DOHH2 (cell line): Measurements from ENCODE around the gene AMH.

Experiments used
- H3F3A ChIP-seq: fragments of 200-600 bp; sonication (generic), shearing (Covaris generic); 2 replicates; pipeline ENCODE4 v1.6.0; 2016; ENCODE audit warnings: antibody characterized with exemption, mild to moderate bottlenecking; ENCODE audit not compliant: control insufficient read depth, insufficient read depth
- H3K27ac ChIP-seq: fragments of 200-600 bp; sonication (generic); 2 replicates; pipeline ENCODE4 v1.5.1; 2014; ENCODE audit warnings: low read depth, mild to moderate bottlenecking, low read length, moderate library complexity
- H3K27me3 ChIP-seq: fragments of 200-600 bp; sonication (generic); 2 replicates; pipeline ENCODE4 v1.6.1; 2014; ENCODE audit warnings: mild to moderate bottlenecking, low read length, mixed read lengths; ENCODE audit not compliant: control insufficient read depth
- H3K36me3 ChIP-seq: fragments of 200-600 bp; sonication (generic); 2 replicates; pipeline ENCODE4 v1.6.1; 2014; ENCODE audit warnings: mild to moderate bottlenecking, low read length, moderate library complexity, mixed read lengths; ENCODE audit not compliant: control insufficient read depth
- H3K4me1 ChIP-seq: fragments of 200-600 bp; sonication (generic); 2 replicates; pipeline ENCODE4 v1.6.1; 2014; ENCODE audit warnings: mild to moderate bottlenecking, low read length, mixed read lengths; ENCODE audit not compliant: control insufficient read depth
- H3K4me2 ChIP-seq: fragments of 200-600 bp; sonication (generic); 2 replicates; pipeline ENCODE4 v1.6.0; 2014; ENCODE audit warnings: mild to moderate bottlenecking, low read length, moderate library complexity
- H3K4me3 ChIP-seq: fragments of 200-600 bp; sonication (generic); 2 replicates; pipeline ENCODE4 v1.5.1; 2014; ENCODE audit warnings: mild to moderate bottlenecking, low read length, mixed read lengths
- H3K79me2 ChIP-seq: fragments of 200-600 bp; sonication (generic); 2 replicates; pipeline ENCODE4 v1.6.1; 2014; ENCODE audit warnings: mild to moderate bottlenecking, low read length, mixed read lengths; ENCODE audit not compliant: control insufficient read depth
- H3K9me2 ChIP-seq: fragments of 200-600 bp; sonication (generic); replicated peaks from 2 replicates; pipeline ENCODE4 v1.6.1; 2014; ENCODE audit warnings: mild to moderate bottlenecking, low read length, mixed read lengths; ENCODE audit not compliant: control insufficient read depth
- H3K9me3 ChIP-seq: fragments of 200-600 bp; sonication (generic); 2 replicates; pipeline ENCODE4 v1.6.1; 2014; ENCODE audit warnings: antibody characterized with exemption, low read length, mixed read lengths; ENCODE audit not compliant: control insufficient read depth, insufficient read depth
- H4K20me1 ChIP-seq: fragments of 200-600 bp; sonication (generic); 2 replicates; pipeline ENCODE4 v1.6.0; 2014; ENCODE audit warnings: low read depth, mild to moderate bottlenecking, antibody characterized with exemption, low read length, moderate library complexity; ENCODE audit not compliant: control insufficient read depth, insufficient read depth
- CTCF ChIP-seq: fragments of 200-600 bp; sonication (generic); IDR thresholded peaks from one replicate; pipeline ENCODE4 v1.5.1; 2014; ENCODE audit warnings: antibody characterized with exemption, mild to moderate bottlenecking, low read depth, low read length; ENCODE audit not compliant: poor library complexity, severe bottlenecking
- EZH2phosphoT487 ChIP-seq: fragments of 200-600 bp; sonication (generic); IDR thresholded peaks from 2 replicates; pipeline ENCODE4 v1.6.1; 2017; ENCODE audit warnings: borderline replicate concordance, mild to moderate bottlenecking, antibody characterized with exemption, low read length, moderate library complexity, mixed read lengths

The AMH gene

DNA sequence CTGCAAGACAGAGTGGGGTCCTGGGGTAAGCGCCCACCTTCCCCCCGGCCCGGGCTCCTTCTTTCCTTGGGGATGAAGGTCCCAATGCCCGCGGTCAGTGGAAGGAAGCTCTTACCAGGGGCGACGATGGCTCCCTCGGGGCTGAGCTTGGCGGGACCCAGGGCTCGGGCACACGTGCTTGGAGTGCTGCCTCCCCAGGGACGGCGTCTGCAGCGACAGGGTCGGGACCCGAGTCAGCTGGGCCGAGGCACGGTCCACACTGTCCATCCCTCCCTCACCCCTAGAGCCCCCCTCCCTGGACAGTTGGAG, 3.6 kb downstream of the AMH start:
- Histone ChIP-seq H3F3A (peaks cover 13% of the 10 kb centered on the region), H3K9me3 (no peaks in the 10 kb centered on the region), H3K9me2 (no peaks in the 10 kb centered on the region), H3K79me2 (peaks cover 4% of the 10 kb centered on the region), H3K4me3 (peak overlapping the region; percentile 30), H3K4me1 (peaks cover 47% of the 10 kb centered on the region), H4K20me1 (no peaks in the 10 kb centered on the region), H3K4me2 (peak overlapping the region; percentile 65), H3K36me3 (peaks cover 19% of the 10 kb centered on the region; the same call in 1 of the 2 replicates), H3K27ac (no peak overlapping the region), H3K27me3 (no peaks in the 10 kb centered on the region)
- TF ChIP-seq CTCF = no peak
- TF ChIP-seq EZH2phosphoT487 = no peak

DNA sequence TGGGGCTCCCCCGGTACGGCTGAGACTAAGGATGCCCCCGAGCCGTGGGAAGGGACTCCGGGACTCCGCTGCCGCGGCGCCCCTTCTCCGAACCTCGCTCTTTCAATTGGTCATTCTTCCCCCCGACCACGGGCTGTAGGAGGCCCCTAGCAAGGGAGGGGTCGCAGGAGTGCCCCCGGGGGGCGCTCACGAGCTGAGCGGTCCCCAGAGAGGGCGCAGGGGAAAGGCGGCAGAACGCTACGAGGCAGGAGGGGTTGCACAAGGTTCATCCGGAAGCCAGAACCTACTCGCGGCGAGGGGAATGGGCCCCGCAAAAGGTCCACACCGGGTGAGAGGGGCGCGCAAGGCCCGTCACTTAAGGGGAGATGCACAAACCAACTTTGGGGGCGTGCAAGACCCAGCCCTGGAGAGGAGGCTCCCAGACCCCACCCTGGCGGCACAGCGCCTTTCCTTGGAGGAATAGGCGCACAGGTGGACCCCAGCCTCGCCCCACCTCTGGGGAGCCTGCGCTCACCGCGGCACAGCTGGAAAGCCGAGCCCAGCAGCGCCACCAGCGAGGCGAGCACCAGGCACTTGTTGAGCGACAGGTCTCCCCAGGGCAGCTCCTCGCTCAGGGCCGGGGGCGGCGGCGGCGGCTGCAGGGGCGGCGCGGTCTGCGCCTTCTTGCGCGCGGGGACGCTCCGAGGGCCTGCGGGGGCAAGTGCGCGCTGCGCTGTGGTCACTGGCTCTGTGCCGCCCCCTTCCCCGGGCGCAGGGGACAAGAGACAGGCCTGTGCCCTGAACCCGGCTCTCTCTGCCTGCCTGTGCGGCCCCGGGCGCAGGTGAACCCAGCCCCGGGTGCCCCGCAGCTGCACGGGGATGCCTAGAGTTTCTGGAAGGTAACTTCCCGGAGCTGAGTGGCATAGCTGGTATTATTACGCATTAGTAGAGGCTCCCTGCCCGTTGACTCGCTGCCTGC, 4.3 kb downstream of the AMH start:
- Histone ChIP-seq H3K27ac (no peak overlapping the region), H3K9me3 (no peaks in the 10 kb centered on the region), H3K9me2 (no peaks in the 10 kb centered on the region), H3K36me3 (peaks cover 15% of the 10 kb centered on the region; the same call in 1 of the 2 replicates), H3K4me1 (peaks cover 51% of the 10 kb centered on the region), H3F3A (peaks cover 17% of the 10 kb centered on the region), H3K4me3 (peak overlapping the region; percentile 30), H3K27me3 (no peaks in the 10 kb centered on the region), H3K79me2 (peaks cover 4% of the 10 kb centered on the region), H4K20me1 (no peaks in the 10 kb centered on the region), H3K4me2 (peak overlapping the region; percentile 65)
- peak; percentile 90 for TF ChIP-seq CTCF
- TF ChIP-seq EZH2phosphoT487 = no peak

GRCh38 chr19:2254064-2254872, 5.1 kb downstream of the AMH start:
- no peaks in the 10 kb centered on the region for H3K9me2 ChIP-seq
- H3K9me3 ChIP-seq = no peaks in the 10 kb centered on the region
- H3K4me3 ChIP-seq = no peak overlapping the region
- no peak for TF ChIP-seq CTCF
- TF ChIP-seq EZH2phosphoT487 = no peak
- H3K27ac ChIP-seq = no peak overlapping the region
- H3K4me1 ChIP-seq = peaks cover 60% of the 10 kb centered on the region
- H3K36me3 ChIP-seq = peaks cover 15% of the 10 kb centered on the region
- H3F3A ChIP-seq = peaks cover 22% of the 10 kb centered on the region
- no peak overlapping the region for H3K4me2 ChIP-seq
- H3K79me2 ChIP-seq = peaks cover 4% of the 10 kb centered on the region
- no peaks in the 10 kb centered on the region for H3K27me3 ChIP-seq
- H4K20me1 ChIP-seq = no peaks in the 10 kb centered on the region
